NCI-H82 (cell line): ENCODE results near the gene SLIT2.

ENCODE experiments used
- DNase-seq: peaks from one replicate; lab custom pipeline; 2025; lab: John Stamatoyannopoulos, UW

Gene SLIT2

GRCh38 chr4:20266215-20267082 is 14.7 kb downstream of the SLIT2 start:
- DNase-seq: no peak

- no peak for DNase-seq
These were observed 16.3 kb downstream of the SLIT2 start for GRCh38 chr4:20268028-20268427.

GRCh38 chr4:20269320-20269719 is 17.6 kb downstream of the SLIT2 start:
- no peak for DNase-seq

- DNase-seq: no peak
These were observed 20.2 kb downstream of the SLIT2 start for GRCh38 chr4:20271950-20272349.

GRCh38 chr4:20272411-20272872 is 20.7 kb downstream of the SLIT2 start:
- DNase-seq: no peak

GRCh38 chr4:20273793-20274192 is 22.1 kb downstream of the SLIT2 start:
- no peak for DNase-seq

GRCh38 chr4:20276848-20277247 is 25.1 kb downstream of the SLIT2 start:
- no peak for DNase-seq

- no peak for DNase-seq
These were observed 26.5 kb downstream of the SLIT2 start for GRCh38 chr4:20278195-20278594.

GRCh38 chr4:20279381-20279780 is 27.7 kb downstream of the SLIT2 start:
- no peak for DNase-seq

GRCh38 chr4:20281453-20281852 is 29.7 kb downstream of the SLIT2 start:
- no peak for DNase-seq

GRCh38 chr4:20283039-20283438 is 31.3 kb downstream of the SLIT2 start:
- no peak for DNase-seq

GRCh38 chr4:20284990-20285389 is 33.3 kb downstream of the SLIT2 start:
- DNase-seq: no peak

- no peak for DNase-seq
These were observed 35.5 kb downstream of the SLIT2 start for GRCh38 chr4:20287246-20287645.

GRCh38 chr4:20288047-20288650 is 36.4 kb downstream of the SLIT2 start:
- no peak for DNase-seq

- DNase-seq: no peak
These were observed 37.3 kb downstream of the SLIT2 start for GRCh38 chr4:20288846-20289512.

GRCh38 chr4:20289782-20290181 is 38.1 kb downstream of the SLIT2 start:
- no peak for DNase-seq

- DNase-seq: no peak
These were observed 41.0 kb downstream of the SLIT2 start for GRCh38 chr4:20292739-20293138.

GRCh38 chr4:20297261-20297660 is 45.6 kb downstream of the SLIT2 start:
- no peak for DNase-seq

GRCh38 chr4:20297783-20298182 is 46.1 kb downstream of the SLIT2 start:
- DNase-seq: no peak

- no peak for DNase-seq
These were observed 46.8 kb downstream of the SLIT2 start for GRCh38 chr4:20298455-20298854.

GRCh38 chr4:20298986-20299385 is 47.3 kb downstream of the SLIT2 start:
- no peak for DNase-seq

GRCh38 chr4:20299515-20299914 is 47.8 kb downstream of the SLIT2 start:
- peak; percentile 21 for DNase-seq

- DNase-seq: no peak
These were observed 49.5 kb downstream of the SLIT2 start for GRCh38 chr4:20301161-20301560.
